Stimulated activated CD8-positive, alpha-beta memory T cell treated with anti-CD3 and anti-CD28 coated beads, Interleukin-15, amount 100 ng/mL, for 24 hours (primary cell): ENCODE data around the gene THOC6.
A peak's percentile ranks its signal among the peaks of the same experiment; 100 is the strongest.

Source experiments
- DNase-seq: peaks from one replicate; pipeline ENCODE4 v3.0.0-alpha.2; 2020; ENCODE audit warnings: low read depth

Gene THOC6

GRCh38 chr16:3015865-3016521 lies 7.8 kb upstream of the THOC6 start:
- DNase-seq = no peak

DNA sequence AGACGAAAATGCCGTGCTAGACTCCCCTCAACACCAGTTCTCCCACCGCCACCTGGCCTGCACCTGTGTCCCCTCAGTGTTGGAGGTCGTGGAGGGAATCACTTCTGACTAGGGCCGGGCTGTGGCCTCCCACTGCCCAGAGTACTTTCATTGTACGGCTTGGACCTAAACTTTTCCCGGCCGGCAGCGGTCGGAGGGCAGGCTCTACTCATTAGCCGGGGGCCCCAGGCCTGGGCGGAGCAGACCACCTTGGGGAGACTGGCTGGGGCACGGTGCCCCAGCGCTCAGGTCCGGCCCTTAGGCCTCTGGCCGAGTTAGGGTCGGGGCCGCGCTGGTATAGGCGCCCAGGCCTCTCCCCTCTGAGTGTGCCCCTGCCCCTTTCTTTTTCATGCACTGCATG lies 6.5 kb upstream of the THOC6 start:
- DNase-seq = no peak

- no peak for DNase-seq
Observed at GRCh38 chr16:3017794-3018506, 5.9 kb upstream of the THOC6 start, which contains the start of gene CLDN6. Gene CLDN6 (minus strand): TSS chr16:3018183. CDS start chr16:3016021, 2,162 bp downstream.

DNA sequence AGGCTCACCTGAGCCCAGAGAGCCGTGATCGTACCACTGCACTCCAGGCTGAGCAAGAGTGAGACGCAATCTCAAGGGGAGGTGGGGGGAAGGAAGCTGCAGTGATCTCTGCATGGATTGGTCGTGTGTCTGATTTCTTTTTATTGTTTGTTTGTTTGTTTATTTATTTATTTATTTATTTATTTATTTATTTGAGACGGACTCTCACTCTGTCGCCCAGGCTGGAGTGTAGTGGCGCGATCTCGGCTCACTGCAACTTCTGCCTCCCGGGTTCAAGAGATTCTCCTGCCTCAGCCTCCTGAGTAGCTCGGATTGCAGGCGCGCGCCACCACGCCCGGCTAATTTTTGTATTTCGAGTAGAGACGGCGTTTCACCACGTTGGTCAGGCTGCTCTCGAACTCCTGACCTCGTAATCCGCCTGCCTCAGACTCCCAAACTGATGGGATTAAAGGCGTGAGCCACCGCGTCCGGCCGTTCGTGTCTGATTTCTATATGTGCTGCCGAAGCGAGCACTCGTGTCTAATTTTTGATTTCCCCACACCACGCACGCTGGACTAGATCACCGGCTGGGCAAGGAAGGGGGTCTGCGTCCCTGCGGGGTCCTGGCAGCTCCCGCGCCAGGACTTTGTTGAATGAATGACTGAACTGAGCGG lies 4.1 kb upstream of the THOC6 start:
- DNase-seq = no peak

DNA sequence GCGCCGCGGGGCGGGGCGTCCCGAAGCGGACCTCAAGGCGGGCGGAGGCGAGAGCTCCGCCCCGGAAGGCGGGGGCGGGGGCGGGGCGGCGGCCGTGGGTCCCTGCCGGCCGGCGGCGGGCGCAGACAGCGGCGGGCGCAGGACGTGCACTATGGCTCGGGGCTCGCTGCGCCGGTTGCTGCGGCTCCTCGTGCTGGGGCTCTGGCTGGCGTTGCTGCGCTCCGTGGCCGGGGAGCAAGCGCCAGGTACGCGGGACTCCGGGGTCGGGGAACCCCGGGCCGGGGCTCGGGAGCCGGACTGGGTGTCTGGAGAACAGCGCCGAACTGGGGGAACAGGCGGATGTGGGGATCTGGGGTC lies 3.6 kb upstream of the THOC6 start, which contains the start of gene TNFRSF12A:
TNFRSF12A (plus strand) TSS at position 122 of the 357 bp plus-strand sequence; CDS start at position 152, 30 bp downstream.
- peak; percentile 46 for DNase-seq

DNA sequence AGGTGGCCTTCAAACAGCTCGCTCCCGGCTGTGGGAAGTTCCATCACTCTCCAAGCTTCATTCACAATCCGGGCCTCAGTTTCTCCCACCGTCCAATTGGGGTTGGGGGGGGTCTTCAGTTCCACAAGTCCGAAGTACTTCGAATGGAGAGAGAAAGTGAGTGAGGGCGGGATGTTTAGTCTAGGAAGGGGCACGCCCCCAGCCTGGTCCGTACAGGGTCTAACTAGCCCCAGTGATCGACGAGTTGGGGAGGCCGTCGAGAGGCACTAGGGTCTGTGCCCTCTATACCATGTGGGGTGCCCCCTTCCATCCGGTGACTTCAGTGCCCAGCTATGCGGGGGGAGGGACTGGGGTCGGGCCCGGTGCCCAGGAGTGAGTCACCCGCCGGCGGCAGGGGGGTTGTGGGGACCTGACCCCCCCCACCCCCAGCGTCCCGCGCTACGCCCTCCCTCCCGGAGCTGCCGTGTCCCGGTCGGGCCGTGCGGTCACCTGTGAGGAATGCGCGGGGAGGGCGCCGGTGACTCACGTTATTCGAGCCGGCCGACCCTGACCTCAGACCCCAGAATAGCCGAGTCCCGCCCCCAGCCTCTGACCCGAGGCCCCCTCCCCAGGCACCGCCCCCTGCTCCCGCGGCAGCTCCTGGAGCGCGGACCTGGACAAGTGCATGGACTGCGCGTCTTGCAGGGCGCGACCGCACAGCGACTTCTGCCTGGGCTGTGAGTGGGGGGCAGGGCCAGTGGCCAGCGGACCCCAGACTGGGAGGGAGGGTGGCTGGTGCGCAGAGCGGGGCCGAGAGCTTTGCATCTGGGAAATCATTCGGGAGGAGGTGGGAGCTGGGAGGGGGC lies 3.0 kb upstream of the THOC6 start:
- DNase-seq = no peak

- peak; percentile 46 for DNase-seq
Observed at GRCh38 chr16:3021449-3022207, 2.2 kb upstream of the THOC6 start.

- peak; percentile 61 for DNase-seq
Observed at GRCh38 chr16:3022208-3022683, 1.6 kb upstream of the THOC6 start.

- DNase-seq = no peak
Observed at GRCh38 chr16:3022684-3023414, 986 bp upstream of the THOC6 start.

- DNase-seq = no peak
Observed at GRCh38 chr16:3023415-3023668, 493 bp upstream of the THOC6 start.

- DNase-seq = no peak
Observed at GRCh38 chr16:3025032-3026002, 1.5 kb downstream of the THOC6 start.

GRCh38 chr16:3026003-3026378 lies 2.2 kb downstream of the THOC6 start:
- no peak for DNase-seq

DNA sequence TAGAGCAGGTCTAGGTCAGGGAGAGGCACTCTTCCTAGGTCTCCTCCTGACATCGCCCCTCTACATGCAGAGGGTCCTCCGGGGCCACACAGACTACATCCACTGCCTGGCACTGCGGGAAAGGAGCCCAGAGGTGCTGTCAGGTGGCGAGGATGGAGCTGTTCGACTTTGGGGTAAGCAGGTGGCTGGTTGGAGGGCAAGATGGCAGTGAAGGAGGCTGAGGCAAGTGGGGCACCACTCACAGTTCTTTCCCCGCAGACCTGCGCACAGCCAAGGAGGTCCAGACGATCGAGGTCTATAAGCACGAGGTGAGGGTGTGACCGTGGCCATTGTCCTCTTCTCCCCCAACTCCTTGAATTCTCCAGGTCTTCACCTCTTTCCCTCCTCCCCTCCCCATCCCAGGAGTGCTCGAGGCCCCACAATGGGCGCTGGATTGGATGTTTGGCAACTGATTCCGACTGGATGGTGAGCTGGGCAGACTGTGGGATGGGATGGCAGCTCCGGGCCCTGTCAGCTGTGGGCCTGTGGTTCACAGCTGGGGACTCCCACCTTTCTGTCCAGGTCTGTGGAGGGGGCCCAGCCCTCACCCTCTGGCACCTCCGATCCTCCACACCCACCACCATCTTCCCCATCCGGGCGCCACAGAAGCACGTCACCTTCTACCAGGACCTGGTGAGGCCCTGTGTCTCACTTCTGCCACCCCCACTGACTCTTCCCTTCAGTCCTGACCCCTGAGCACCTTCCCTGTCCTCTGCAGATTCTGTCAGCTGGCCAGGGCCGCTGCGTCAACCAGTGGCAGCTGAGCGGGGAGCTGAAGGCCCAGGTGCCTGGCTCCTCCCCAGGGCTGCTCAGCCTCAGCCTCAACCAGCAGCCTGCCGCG lies 3.0 kb downstream of the THOC6 start:
- no peak for DNase-seq

DNA sequence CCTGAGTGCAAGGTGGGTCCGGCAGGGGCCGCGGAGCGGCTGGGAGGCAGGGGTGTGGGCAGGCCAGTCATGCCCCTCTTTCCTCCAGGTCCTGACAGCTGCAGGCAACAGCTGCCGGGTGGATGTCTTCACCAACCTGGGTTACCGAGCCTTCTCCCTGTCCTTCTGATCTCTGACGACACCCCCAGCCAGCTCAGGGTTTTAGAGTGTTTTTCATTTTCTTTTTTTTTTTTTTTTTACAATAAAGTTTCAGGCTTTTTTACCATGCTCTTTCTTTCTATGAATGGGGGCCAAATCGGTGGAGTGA lies 3.6 kb downstream of the THOC6 start:
- DNase-seq = no peak

GRCh38 chr16:3027983-3028715 lies 4.3 kb downstream of the THOC6 start:
- peak; percentile 86 for DNase-seq

- no peak for DNase-seq
Observed at GRCh38 chr16:3028716-3029319, 5.0 kb downstream of the THOC6 start.

DNA sequence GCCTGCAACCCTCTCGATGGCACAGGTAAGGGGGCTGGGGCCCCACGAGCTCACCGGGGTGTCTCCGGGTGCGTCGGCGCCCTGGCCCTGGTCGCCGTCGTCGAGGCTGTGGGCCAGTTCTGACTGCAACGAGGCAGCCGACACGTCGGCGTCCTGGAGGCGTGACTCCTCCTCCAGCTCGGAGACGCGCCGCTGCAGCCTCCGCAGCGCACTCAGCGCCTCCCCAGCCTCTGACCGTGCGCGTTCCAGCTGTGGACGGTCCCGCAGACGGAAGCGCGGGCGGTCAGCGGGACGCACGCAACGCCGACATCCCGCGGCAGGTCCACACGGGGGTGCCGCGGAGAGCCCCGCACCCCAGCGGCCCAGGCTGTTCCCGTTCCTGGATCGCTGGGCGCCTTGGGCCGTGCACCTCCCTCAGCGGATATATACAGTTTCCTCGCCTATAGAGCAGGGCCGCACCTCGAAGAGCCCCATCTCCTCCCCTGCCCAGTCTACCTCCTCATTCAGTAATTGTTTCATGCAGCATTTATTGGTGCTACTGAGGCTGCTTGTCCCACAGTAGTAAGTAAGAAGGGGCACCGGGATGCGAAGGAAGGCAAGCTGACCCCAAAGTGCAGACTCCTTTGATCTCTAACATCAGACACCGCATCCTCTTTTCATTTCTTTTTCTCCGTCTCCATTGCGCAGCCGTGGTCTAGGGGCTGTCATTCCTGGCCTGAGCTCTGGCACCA lies 5.8 kb downstream of the THOC6 start:
- no peak for DNase-seq
